Activated CD4-positive, alpha-beta T cell treated with anti-CD3 and anti-CD28 coated beads, Interleukin-2, amount 50 U/mL, for 1 hour (primary cell): ENCODE measurements around the gene PRSS38.
A peak's percentile ranks its signal among the peaks of the same experiment; 100 is the strongest.

Experiments used
- DNase-seq: peaks from one replicate; pipeline ENCODE4 v3.0.0-alpha.2; 2020

The PRSS38 gene

GRCh38 chr1:227815468-227816409 lies at the start of gene PRSS38:
PRSS38 (plus strand) TSS chr1:227815675; CDS start chr1:227815717, 42 bp downstream.
- no peak for DNase-seq

GRCh38 chr1:227766015-227766634 lies 49.4 kb upstream of the PRSS38 start:
- DNase-seq: peak; percentile 72

- DNase-seq: no peak
These were observed 48.7 kb upstream of the PRSS38 start for GRCh38 chr1:227766653-227767277.

GRCh38 chr1:227767401-227768124 lies 47.9 kb upstream of the PRSS38 start:
- DNase-seq: no peak

- DNase-seq: no peak
These were observed 47.4 kb upstream of the PRSS38 start for GRCh38 chr1:227768125-227768439.

- no peak for DNase-seq
These were observed 46.8 kb upstream of the PRSS38 start for GRCh38 chr1:227768640-227769039.

- no peak for DNase-seq
These were observed 46.2 kb upstream of the PRSS38 start for GRCh38 chr1:227769047-227769935.

GRCh38 chr1:227769936-227770494 lies 45.5 kb upstream of the PRSS38 start:
- DNase-seq: no peak

- DNase-seq: no peak
These were observed 44.7 kb upstream of the PRSS38 start for GRCh38 chr1:227770812-227771211.

GRCh38 chr1:227771326-227771725 lies 44.1 kb upstream of the PRSS38 start:
- no peak for DNase-seq

- DNase-seq: no peak
These were observed 43.7 kb upstream of the PRSS38 start for GRCh38 chr1:227771771-227772170.

GRCh38 chr1:227773558-227773957 lies 41.9 kb upstream of the PRSS38 start:
- no peak for DNase-seq

- DNase-seq: no peak
These were observed 41.3 kb upstream of the PRSS38 start for GRCh38 chr1:227774051-227774731.

GRCh38 chr1:227774821-227775661 lies 40.4 kb upstream of the PRSS38 start:
- no peak for DNase-seq

- DNase-seq: no peak
These were observed 39.6 kb upstream of the PRSS38 start for GRCh38 chr1:227775841-227776240.

- no peak for DNase-seq
These were observed 39.1 kb upstream of the PRSS38 start for GRCh38 chr1:227776331-227776771.

- no peak for DNase-seq
These were observed 38.3 kb upstream of the PRSS38 start for GRCh38 chr1:227777156-227777555.

- no peak for DNase-seq
These were observed 37.8 kb upstream of the PRSS38 start for GRCh38 chr1:227777646-227778045.

GRCh38 chr1:227778401-227778947 lies 37.0 kb upstream of the PRSS38 start:
- no peak for DNase-seq

- DNase-seq: no peak
These were observed 36.4 kb upstream of the PRSS38 start for GRCh38 chr1:227779021-227779441.
